Kidney (tissue), 14 donors: ENCODE results near the gene TSPO2. TPM values are rescaled to one million over a fixed set of nuclear protein-coding genes. Genes with fewer than 3 reads are reported as not detected.

ENCODE experiments used
- DNase-seq, 5 donors: peaks; one replicate each; pipeline ENCODE4 v3.0.0-alpha.2; 2013 to 2020
- FAIRE-seq: peaks from 2 replicates; lab custom pipeline; 2012; peaks lifted over from hg19 to GRCh38; lab: Jason Lieb, UNC
- H3K27ac ChIP-seq, 2 donors: one replicate each; pipeline ENCODE4 v1.7.0; 2013; ENCODE audit warnings: low read depth in 2 of 2, low read length in 2 of 2, inconsistent platforms in 1 of 2
- H3K27me3 ChIP-seq: one replicate; pipeline ENCODE4 v1.7.1; 2013; ENCODE audit warnings: low read length, inconsistent platforms; ENCODE audit not compliant: control insufficient read depth, insufficient read depth
- H3K36me3 ChIP-seq, 3 donors: one replicate each; pipeline versions ENCODE4 v1.7.0 to v1.7.1; 2013; ENCODE audit warnings: low read length in 3 of 3, control low read depth in 1 of 3, inconsistent platforms in 1 of 3; ENCODE audit not compliant: insufficient read depth in 3 of 3, control insufficient read depth in 2 of 3
- H3K4me1 ChIP-seq, 3 donors: one replicate each; pipeline versions ENCODE4 v1.7.0 to v1.7.1; 2013; ENCODE audit warnings: low read length in 3 of 3, inconsistent platforms in 1 of 3, low read depth in 1 of 3; ENCODE audit not compliant: control insufficient read depth in 2 of 3, insufficient read depth in 2 of 3
- H3K4me3 ChIP-seq, 3 donors: one replicate each; pipeline versions ENCODE4 v1.7.0 to v1.8.1; 2013; ENCODE audit warnings: low read length in 3 of 3, control low read depth in 1 of 3, inconsistent platforms in 1 of 3
- H3K9ac ChIP-seq, 3 donors: one replicate each; pipeline versions ENCODE4 v1.7.0 to v1.7.1; 2013; ENCODE audit warnings: low read length in 3 of 3, control low read depth in 1 of 3, inconsistent platforms in 1 of 3
- H3K9me3 ChIP-seq, 3 donors: one replicate each; pipeline versions ENCODE4 v1.7.0 to v1.7.1; 2013; ENCODE audit warnings: low read length in 3 of 3, control low read depth in 1 of 3, inconsistent platforms in 1 of 3; ENCODE audit not compliant: control insufficient read depth in 2 of 3, insufficient read depth in 1 of 3
- intact Hi-C: fragments of 100-400 bp; cut with DNase I; formaldehyde crosslinking; loops from one replicate; pipeline ENCODE4 v1.11.1; 2022
- polyA plus RNA-seq: library from polyadenylated mRNA; stranded (reverse); fragments of 350-450 nt; fragmentation: Illumina TruSeq; extraction: RNeasy Lipid Tissue Mini Kit (QIAGEN cat#74804); gene quantifications from one replicate; pipeline ENCODE4 v1.2.3, GENCODE V29; 2014; ENCODE audit warnings: low read depth, low replicate concordance; ENCODE audit not compliant: insufficient read depth
- total RNA-seq: library from RNA; stranded (reverse); fragmentation: NEBNext Ultra II Directional; extraction: Animal tissue kit (Norgen Biotek cat#: 25700); gene quantifications from one replicate; pipeline ENCODE4 v1.2.1, GENCODE V29; 2021
- TF ChIP-seq, protein P1 (sequence below): IDR thresholded peaks from 3 replicates; pipeline ENCODE4 v1.5.1; 2012; ENCODE audit warnings: mild to moderate bottlenecking, moderate library complexity, borderline replicate concordance; ENCODE audit not compliant: insufficient read depth; ENCODE audit errors: extremely low read depth
- donor health status: control.
- donor health status: control.
- donor health status: control.
- donor health status: control.
- donor health status: control.
- donor health status: DM: yes; HTN: yes; CAD: no.
- donor health status: Normal renal cell carcinoma (clear cell type).

Gene TSPO2
- total and polyA plus RNA-seq, 2 donors from 2014 or later: 0.44 to 0.88 TPM

DNA sequence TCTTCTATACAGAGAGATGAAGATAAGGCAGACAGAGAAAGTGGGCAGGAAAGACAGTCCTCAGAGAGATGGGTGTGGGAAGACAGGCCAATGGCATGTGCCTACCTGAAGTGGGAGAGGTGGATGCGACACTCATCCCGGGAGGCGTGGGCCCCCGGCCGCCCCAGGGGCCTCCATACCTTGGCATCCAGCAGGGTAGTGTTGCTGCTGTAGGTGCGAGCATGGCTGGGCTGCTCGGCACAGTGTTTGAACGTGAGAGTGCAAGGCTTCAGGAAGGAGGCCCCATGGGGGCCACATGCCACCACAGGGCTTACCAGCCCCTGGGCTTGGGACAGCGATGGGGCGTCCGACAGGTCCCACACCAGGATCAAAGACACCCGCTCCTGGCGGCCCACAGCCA is 8.5 kb upstream of the TSPO2 start:
- Histone ChIP-seq H3K4me1 (peaks cover 0 to 9% (median 4%) of the 10 kb centered on the region in 3 donors), H3K27ac (no peak overlapping the region), H3K9me3 (no peaks in the 10 kb centered on the region), H3K27me3 (no peaks in the 10 kb centered on the region), H3K4me3 (no peak overlapping the region), H3K36me3 (peaks cover 0 to 14% (median 14%) of the 10 kb centered on the region in 3 donors), H3K9ac (no peak overlapping the region)
- intact Hi-C loops: no loop called here
- TF ChIP-seq, protein P1, sequence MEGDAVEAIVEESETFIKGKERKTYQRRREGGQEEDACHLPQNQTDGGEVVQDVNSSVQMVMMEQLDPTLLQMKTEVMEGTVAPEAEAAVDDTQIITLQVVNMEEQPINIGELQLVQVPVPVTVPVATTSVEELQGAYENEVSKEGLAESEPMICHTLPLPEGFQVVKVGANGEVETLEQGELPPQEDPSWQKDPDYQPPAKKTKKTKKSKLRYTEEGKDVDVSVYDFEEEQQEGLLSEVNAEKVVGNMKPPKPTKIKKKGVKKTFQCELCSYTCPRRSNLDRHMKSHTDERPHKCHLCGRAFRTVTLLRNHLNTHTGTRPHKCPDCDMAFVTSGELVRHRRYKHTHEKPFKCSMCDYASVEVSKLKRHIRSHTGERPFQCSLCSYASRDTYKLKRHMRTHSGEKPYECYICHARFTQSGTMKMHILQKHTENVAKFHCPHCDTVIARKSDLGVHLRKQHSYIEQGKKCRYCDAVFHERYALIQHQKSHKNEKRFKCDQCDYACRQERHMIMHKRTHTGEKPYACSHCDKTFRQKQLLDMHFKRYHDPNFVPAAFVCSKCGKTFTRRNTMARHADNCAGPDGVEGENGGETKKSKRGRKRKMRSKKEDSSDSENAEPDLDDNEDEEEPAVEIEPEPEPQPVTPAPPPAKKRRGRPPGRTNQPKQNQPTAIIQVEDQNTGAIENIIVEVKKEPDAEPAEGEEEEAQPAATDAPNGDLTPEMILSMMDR: no peak
- DNase-seq (no peak), FAIRE-seq (no peak)

DNA sequence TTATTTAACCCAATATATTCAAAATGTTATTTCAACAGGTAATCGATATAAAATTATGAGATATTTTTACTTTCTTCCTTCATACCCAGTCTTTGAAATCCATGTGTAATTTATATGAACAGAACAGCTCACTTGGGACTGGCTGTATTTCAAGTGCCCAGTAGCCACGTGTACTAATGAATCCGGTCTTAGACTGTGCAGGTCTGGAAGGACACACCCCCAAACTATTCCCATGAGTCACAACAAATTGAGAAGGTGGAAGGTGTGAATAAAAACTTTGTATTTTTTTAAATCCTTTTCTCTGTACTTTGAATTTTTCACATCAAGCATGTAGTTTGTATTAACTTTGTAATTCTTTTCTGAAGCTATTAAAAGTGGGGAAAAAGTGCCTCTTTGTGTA is 6.1 kb upstream of the TSPO2 start:
- Histone ChIP-seq H3K27ac (no peak overlapping the region), H3K36me3 (peaks cover 0 to 11% (median 11%) of the 10 kb centered on the region in 3 donors), H3K4me3 (peak overlapping the region in 2 of 3 donors; percentile 65 to 72), H3K27me3 (no peaks in the 10 kb centered on the region), H3K9me3 (no peaks in the 10 kb centered on the region), H3K9ac (no peak overlapping the region), H3K4me1 (peaks cover 0 to 21% (median 6%) of the 10 kb centered on the region in 3 donors)
- DNase-seq (no peak), FAIRE-seq (no peak)
- TF ChIP-seq, protein P1: no peak
- intact Hi-C loops: no loop called here

DNA sequence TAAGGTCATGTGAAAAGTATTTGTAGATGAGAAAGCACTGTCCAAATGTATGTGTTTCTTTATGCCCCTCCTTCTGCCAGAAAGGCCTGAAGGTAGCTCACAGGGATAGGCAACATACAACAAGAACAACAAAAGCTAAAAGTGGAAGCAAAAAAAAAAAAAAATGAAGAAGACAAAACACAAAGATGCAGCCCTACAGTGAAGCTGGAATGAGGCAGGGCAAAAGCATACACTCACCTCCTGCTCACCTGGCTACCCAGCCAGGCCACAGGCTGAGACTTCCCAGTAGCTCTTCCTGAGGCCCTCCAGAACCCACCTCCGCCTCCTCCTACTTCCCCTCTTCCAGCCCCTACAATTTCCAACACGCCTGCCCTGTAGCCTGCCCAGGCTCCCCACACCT is 5.7 kb upstream of the TSPO2 start:
- Histone ChIP-seq H3K27ac (peak overlapping the region in 1 of 2 donors; percentile 38), H3K4me1 (peaks cover 0 to 21% (median 6%) of the 10 kb centered on the region in 3 donors), H3K36me3 (peaks cover 0 to 10% (median 8%) of the 10 kb centered on the region in 3 donors), H3K9me3 (no peaks in the 10 kb centered on the region), H3K27me3 (no peaks in the 10 kb centered on the region), H3K9ac (no peak overlapping the region), H3K4me3 (peak overlapping the region in 2 of 3 donors; percentile 65 to 72)
- TF ChIP-seq, protein P1: no peak
- FAIRE-seq (no peak), DNase-seq (no peak)
- intact Hi-C loops: no loop called here
